HL-60 (cell line): ENCODE measurements around the gene EIF4G3.

Experiments
- CTCF ChIP-seq: IDR thresholded peaks from one replicate; pipeline ENCODE4 v1.5.1; 2011; ENCODE audit warnings: low read length, control low read depth, inconsistent platforms; ENCODE audit not compliant: insufficient read depth
- REST ChIP-seq: IDR thresholded peaks from 2 replicates; pipeline ENCODE4 v1.6.1; 2012; ENCODE audit warnings: low read depth; ENCODE audit not compliant: insufficient replicate concordance

- no peak for TF ChIP-seq CTCF
- TF ChIP-seq REST = no peak
Measured at GRCh38 chr1:20982316-20982715, 194.4 kb downstream of the EIF4G3 start.
